SIG-M5 treated with dmso at 0.1 percent for 504 hours (cell line): ENCODE data around the gene C12orf75.
A peak's percentile ranks its signal among the peaks of the same experiment; 100 is the strongest.
"Not testable (repeated sequence)": the region's sequence is repeated elsewhere in the genome, so short reads cannot be mapped to it uniquely, and the experiment has no call there.

Source experiments
- DNase-seq: peaks from one replicate; lab custom pipeline; 2025; ENCODE audit not compliant: unreplicated experiment; lab: John Stamatoyannopoulos, UW

The C12orf75 gene

DNA sequence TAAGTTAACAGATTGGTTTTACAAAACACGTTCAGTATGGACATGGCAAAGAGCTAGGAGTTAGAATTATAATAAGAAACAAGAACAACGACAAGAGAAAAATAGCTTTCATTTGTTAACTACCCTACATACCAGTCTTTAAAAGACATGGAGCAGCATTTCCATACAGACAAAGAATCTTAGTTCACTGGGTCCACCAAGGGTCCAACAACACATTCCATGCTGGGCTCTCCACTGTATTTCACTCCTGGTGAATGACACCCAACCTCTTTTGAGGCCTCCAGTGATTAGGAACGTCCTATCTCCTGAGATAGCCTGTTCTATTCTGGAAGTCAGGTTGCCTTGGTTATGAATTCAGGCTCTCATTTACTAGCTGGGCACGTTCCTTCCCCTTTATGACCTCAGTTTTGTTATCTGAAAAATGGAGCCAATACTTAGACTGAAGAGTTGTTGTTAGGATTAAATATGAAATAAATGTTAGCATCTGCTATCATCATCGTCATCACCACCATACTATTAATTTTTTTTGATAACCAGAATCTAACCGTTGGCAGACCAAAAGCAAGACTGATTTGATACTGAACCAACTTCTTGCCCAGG lies 37.7 kb downstream of the C12orf75 start:
- DNase-seq: no peak

DNA sequence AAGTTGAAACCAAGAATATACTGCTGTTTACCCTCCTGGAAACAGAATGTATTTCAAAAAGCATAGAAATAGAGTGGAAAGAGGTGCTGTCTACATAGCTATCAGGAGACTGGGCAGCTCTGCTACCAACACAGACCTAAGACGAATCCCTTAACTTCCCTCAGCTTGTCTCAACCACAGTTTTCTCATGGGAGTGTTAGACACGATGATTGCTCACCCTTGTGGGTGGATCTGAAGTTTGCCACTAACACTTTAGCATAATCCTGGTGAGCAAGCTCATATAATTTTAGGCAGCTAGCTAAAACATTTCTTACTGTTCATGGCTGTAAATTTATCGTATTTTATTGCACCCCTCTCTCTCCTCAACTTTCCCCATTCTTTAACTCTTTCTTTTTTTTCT lies 38.5 kb downstream of the C12orf75 start:
- peak; percentile 18 for DNase-seq

DNA sequence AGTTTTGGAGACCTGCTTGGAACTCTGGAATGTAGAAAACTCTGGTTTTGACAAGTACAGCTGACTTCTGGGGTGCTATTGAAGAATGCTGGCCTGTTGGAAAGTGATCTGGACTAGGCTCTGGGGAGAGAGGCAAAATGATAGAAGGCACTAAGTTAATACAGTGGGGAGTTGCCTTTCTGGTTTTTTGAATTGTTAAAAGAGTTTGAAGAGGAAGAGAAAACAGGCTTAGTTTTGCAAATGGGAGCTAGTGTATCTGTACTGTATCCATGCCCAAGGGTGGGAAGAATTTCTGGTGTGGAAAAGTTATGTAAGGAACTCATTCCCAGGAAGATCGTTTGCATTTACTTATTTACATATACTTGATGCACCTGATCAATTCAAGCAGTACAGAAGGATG lies 43.8 kb downstream of the C12orf75 start:
- DNase-seq: no peak

DNA sequence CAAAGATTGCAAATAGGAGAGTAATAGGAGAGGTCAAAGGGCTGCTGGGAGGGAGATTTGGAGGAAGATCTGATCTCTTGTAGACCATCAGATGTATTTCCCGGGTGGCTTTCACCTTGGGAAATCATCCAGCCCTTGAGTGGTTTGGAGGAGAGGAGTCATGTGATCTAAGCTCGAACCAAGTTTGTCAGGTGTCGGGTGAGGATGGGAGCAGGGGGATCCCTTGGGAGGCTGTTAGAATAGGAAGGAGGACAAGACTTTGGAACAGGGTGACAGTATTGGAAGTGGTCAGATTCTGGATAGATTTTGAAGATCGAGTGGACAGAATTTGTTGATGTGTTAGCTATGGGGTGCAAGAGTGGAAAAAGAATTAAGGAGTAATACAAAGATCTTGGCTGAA lies 46.6 kb downstream of the C12orf75 start:
- DNase-seq: no peak

DNA sequence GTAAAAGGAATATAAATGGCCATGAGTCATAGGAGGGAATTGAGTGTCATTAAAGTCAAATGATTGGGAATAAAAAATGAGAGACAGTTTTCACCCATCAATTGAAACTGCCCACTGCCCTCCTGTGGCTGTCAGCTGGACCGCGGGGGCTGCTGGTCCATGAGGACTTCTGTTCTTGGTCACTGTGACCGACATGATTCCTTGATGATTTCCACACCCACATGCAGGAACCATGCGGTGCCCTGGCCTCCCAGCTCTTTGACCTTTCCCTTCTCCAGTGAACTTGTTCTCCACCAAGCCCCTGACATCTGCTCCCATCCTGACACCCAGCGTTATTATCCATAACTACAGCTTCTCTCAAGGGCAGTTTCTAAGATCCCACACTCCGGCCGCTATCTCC lies 48.4 kb downstream of the C12orf75 start:
- DNase-seq: no peak

DNA sequence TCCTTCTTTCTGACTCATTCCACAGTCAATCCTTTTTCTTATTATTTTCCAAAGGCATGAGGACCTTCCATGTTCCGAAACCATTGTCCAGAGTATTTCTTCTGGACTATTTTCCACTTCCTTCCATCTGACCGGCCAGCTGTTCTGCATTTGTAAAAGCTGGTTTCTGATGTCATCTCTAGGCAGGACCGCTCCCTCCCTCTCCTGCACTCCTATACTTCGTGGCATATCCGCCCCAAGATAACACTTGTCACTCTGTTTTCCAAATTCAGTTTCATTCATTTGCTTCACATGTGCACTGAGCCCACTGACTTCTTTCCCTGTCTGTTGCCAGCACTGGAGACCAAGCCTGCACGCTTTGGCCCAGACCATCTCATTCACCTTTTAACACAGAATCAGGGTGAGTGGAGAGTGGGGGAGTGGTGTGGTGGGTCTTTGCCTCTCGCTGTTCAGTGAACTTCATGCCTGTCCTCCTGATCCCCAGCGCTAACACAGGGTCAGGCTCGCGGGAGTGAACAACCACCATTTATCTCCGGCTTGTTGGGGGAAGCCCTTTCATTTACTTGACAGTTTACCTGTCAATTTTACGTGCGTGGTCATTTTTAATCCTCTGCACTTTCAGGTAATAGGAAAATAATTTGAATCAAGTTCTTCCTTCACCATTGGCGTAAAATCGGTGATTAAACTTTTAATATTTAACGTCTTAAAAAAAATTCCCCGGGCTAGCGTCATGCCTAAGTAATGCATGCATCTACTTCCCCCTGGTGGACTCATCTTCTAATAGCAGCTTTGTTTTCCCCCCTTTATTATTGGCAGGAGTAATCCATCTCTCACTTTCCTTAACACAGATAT lies 52.5 kb downstream of the C12orf75 start:
- peak; percentile 74 for DNase-seq

DNA sequence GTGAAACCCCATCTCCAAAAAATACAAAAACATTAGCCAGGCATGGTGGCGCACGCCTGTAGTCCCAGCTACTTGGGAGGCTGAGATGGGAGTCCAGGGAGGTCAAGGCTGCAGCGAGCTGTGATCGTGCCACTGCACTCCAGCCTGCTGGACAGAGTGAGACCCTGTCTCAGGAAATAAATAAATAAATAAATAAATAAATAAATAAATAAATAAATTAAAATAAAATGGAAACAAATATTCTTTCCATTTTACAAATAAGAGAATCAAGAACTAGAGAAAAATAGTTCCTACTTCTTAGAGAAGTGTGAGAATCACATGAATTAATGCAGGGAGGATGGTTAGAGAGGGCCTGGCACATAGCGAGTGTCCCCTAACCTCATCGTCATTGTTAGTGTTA lies 53.7 kb downstream of the C12orf75 start:
- DNase-seq: no peak

DNA sequence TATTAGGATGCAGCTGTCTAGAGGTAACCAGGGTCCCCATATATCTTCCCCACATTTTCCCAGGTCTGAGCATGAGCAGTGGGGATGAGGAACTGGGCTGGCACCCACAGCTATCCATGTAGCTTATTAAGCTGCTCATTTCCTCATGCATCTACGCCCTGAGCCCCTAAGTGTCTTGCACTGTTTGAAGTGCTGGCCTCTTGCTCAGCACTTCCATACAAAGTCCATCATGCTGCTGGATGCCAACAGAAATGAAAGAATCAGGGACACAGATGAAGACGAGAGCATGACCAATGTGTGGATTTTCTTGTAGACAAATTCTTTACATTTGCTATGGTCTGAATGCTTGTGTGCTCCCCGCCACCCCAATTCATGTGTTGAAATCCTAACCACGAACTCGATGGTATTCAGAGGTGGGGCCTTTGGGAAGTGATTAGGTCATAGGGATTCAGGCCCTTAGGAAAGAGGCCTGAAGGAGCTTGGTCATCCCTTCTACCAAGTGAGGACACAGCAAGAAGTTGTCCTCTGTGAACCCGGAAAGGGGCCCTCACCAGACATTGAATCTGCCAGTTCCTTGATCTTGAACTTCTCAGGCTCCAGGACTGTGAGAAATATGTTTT lies 54.5 kb downstream of the C12orf75 start:
- no peak for DNase-seq

DNA sequence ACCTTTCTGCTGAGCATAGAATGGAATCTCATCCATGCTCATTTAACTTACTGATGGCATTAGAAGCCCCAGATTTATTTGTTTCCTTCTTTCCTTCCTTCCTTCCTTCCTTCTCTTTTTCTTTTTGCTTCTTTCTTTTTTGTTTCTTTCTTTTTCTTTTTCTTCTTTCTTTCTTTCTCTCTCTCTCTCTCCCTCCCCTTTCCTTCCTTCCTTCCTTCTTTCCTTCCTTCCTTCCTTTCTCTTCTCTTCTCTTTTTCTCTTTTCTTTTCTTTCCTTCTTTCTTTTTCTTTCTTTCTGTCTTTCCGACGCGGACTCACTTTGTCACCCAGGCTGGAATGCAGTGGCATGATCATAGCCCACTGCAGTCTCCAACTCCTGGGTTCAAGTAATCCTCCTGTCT lies 55.9 kb downstream of the C12orf75 start:
- no peak for DNase-seq

DNA sequence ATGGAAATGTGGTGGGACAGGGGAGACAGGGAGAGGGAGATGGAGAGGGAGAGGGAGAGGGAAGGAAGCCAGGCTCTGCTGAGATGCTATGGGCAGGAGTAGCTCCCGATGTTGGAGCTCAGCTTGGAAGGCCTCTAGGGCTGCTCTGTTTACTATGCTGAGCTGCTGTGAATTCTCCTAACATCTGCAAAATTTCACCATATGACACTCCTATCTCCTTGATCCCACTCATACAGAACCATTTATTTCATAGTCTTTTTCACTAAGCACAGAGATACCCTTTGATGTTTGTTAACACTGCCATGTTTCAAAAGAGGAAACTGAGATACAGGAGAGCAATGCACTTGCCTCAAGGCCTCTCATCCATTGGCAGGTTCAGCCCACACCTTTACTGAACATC lies 60.7 kb downstream of the C12orf75 start:
- DNase-seq: no peak

DNA sequence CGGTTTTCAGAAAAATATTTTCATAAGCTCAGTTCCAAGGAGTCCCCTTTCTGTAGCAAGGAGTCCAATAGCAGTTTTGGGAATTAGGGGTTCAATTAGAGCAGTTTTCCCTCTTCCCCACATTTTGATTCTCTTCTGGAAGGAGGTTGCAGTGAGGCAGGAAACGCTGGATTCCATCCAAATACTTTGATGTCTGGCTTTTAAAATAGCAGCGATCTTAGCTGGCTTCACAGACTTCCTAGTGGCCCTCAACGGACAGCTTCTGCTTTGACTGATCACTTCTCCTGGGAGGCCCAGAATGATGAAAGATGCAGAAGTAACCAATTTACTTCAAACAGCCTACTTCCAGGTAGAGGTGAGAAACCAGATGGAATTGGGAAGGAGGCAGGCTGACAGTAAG lies 63.1 kb downstream of the C12orf75 start:
- no peak for DNase-seq

DNA sequence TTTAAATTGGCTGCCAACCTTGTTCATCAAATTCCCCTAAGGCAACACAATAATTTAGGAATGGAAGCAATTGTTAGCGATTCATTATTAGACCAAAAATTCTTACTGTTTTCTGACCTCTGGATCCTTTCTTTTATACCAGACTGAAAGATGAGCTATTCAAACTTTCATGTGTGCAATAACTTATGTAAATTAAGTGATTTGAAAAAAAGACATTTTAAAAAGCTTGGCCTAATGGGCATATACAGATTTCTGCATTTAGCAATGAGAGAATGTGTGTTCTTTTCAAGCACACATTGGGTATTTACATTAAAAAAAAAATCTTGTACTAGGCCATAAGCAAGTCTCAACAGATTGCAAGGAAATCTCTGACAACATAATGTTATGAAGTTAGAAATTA lies 65.5 kb downstream of the C12orf75 start:
- DNase-seq: no peak

DNA sequence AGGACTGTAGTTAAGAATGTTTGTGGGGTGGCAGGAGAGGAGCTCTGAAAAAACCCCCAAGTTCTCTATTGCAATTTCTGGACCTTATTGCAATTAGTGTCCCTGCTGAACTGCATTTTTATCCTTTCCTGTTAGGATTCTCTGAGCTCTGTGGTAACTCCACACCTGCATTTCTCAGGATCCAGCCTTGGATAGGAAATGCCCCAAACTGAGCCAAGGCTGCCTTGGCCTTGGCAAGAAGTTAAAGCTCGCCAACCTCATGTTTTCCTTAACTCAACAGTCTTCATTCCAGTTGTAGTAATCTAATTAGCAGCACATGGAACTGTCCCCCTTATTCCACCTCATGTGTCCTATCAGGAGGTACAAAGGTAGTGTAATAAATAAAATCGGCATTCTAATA lies 66.5 kb downstream of the C12orf75 start:
- no peak for DNase-seq

DNA sequence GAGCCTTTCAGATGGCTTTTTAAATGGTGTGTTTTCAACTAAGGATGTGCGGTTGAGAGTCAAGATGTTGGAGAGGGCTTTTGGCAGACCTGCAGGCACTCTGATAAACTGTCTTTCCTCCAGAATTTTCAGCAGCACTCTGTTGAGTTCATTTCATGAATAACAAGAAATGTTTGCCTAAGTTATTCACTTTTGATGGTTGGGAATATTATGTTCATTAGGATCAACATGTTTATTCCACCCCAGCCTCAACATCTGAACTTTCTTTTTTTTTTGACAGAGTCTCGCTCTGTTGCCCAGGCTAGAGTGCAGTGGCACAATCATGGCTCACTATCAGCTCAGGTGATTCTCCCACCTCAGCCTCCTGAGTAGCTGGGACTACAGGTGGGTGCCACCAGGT lies 68.4 kb downstream of the C12orf75 start:
- no peak for DNase-seq

DNA sequence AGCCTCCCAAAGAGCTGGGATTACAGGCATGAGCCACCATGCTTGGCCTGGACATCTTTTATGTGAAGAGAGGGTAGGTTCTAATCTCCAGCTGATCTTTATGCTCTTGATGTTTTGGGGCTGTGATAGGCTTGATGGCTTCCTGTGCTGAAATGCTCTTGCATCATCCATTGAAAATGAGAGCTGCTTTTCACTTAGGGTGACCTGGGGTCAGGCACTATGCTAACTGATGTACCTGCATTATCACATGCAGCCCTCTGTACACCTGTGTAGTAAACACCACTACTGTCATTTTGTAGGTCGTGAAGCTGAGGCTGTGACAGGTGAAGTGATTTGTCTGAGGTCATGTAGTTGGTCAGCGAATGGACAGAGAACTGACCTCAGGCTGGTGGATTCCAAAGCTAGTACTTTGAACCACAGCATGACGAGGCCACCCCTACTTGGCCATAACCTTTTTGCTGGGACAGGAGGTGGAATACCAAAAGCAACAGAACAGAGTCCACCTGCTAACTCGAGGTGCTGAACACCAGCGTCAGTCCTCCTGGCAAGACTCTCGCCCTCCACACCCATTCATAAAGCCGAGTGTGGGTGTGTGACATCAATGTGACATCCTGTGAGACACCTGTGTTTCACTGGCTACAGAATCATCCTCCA lies 69.1 kb downstream of the C12orf75 start:
- no peak for DNase-seq

DNA sequence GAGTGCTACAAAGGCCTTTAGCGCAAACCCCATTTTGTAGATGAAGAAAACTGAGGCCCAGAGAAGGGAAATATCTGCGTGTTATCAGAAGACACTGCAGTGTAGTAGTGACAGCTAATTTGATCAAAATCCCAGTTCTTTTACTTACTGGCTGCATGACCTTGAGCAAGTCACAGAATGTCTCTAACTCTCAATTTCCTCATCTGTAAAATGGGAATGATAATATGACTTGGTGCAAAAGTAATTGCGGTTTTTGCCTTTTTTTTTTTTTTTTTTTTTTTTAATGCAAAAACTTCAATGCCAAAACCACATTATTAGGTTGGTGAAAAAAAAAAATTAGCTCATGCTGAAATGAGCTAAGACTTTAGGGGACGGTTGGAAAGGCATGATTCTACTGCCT lies 69.7 kb downstream of the C12orf75 start:
- no peak for DNase-seq

DNA sequence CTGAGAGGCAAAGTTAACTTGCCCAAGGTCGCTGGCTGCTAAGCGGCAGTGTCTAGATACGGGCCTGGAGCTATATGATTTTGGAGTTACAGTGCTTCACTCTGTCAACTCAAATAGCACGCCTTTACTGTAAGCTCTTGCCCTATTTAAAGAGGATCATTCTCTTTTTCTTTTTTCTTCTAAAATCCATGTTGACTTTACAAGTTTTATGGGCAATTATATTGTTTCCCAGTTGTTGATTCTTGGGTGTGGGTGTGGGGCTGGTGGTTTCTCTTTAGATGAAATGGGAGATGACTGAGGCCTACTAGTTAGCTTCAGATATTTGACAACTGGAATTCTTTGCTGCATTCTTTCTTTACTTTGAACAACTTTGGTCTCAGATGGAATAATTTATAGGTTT lies 70.7 kb downstream of the C12orf75 start:
- no peak for DNase-seq

DNA sequence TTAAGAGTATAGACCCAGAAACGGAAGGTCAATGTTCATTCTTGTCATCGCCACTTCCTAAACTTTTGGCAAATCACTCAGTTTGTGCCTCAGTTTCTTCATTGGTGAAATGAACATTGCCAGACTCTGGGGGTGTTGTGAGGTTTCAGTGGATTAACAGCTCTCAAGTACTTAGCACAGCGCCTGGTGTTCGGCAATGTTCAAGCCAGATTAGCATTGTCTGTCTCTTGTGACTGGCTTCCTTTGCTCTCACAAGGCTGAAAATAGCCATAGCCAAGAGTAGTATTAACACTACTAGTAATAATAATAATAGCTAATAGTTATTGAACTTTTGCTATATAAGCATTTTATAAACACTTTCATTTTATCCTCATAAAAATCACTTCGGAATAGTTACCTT lies 71.9 kb downstream of the C12orf75 start:
- no peak for DNase-seq

DNA sequence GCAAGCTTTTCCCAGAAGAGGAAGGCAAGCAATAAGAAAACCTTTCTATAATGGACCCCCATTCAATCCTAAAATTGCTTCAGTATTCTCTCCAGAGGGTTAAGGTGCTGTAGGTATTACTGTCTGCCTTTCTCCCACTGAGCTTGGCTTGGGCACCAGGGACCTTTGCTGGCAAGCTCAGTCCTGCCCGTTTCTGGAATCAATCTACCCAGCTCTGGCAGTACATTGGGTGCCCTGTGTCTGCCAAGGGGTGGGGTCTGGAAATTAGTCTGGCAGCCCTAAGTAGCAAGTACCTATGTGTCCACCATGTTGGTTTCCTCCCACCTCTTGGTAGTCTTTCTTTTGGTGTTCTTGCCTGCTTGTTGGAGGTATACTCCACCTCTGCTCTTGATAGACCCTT lies 72.6 kb downstream of the C12orf75 start:
- DNase-seq: no peak

DNA sequence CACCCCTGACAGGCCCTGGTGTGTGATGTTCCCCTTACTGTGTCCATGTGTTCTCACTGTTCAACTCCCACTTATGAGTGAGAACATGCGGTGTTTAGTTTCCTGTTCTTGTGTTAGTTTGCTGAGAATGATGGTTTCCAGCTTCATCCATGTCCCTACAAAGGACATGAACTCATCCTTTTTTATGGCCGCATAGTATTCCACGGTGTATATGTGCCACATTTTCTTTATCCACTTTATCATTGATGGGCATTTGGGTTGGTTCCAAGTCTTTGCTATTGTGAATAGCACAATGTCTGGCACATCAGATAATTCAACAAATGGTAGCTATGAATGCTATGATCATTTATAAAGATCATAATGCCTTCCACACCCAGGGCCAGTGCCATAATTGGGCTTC lies 73.6 kb downstream of the C12orf75 start:
- DNase-seq: not testable (repeated sequence)

DNA sequence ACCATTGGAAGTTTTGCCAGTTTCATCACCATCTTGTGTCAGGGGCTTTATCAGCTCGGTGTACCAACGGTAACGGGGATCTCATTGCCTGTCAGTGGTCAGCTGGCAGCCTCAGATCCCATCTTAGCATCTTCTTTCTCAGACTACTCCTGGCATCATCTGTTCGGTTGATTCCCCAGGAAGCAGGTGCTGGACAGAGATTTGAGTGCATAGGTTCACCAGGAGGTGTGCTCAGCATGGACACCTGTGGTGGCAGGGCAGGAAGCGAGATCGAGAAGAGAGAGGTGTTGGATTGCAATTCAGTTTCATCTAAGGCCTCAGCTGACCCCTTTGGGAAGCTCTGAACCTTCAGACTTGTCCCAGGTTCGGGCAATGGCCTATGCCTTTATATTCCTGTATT lies 76.0 kb downstream of the C12orf75 start:
- DNase-seq: no peak

DNA sequence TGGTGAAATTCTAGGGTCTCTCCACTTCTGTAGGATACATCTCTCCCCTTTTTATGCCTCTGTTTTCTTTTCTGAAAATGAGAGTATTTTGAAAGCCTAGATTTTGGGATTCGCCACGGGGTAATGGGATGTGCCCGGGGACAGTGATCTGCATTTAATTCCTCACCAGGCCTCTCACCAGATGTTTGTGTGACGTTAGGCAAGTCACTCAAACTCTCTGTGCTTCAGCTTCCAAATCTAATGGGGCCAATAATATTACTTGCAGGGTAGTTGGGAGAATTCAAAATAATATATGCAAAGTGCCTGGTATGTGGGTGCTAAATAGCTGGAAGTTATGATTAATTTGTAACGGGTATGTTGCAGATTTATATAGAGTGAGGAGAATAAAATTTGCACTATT lies 78.8 kb downstream of the C12orf75 start:
- no peak for DNase-seq
